ENCODE results near the gene SLC8A3.

SLC8A3 gene

GRCh38 chr14:70121521-70121920 lies 67.2 kb downstream of the SLC8A3 start:
- no peak overlapping the region for H3K4me3 ChIP-seq
- in situ Hi-C loops (cut with MboI; ENCODE audit: low sequenced_read_pairs), result no loop called here
- H3K9me3 ChIP-seq, result no peaks in the 10 kb centered on the region
- no peak for DNase-seq (ENCODE audit: low spot score in 2 of 2)
- H3K4me1 ChIP-seq, result no peaks in the 10 kb centered on the region
- H3K27me3 ChIP-seq (ENCODE audit: low read depth), result no peaks in the 10 kb centered on the region
- H3K36me3 ChIP-seq (replicated peaks), result no peaks in the 10 kb centered on the region

GRCh38 chr14:70118064-70118463 lies 70.7 kb downstream of the SLC8A3 start:
- H3K4me1 ChIP-seq, result no peaks in the 10 kb centered on the region
- no peaks in the 10 kb centered on the region for H3K27me3 ChIP-seq (ENCODE audit: low read depth)
- H3K36me3 ChIP-seq (replicated peaks), result no peaks in the 10 kb centered on the region
- DNase-seq (ENCODE audit: low spot score in 2 of 2), result no peak
- H3K4me3 ChIP-seq, result no peak overlapping the region
- in situ Hi-C loops (cut with MboI; ENCODE audit: low sequenced_read_pairs), result no loop called here
- H3K9me3 ChIP-seq, result no peaks in the 10 kb centered on the region

DNA sequence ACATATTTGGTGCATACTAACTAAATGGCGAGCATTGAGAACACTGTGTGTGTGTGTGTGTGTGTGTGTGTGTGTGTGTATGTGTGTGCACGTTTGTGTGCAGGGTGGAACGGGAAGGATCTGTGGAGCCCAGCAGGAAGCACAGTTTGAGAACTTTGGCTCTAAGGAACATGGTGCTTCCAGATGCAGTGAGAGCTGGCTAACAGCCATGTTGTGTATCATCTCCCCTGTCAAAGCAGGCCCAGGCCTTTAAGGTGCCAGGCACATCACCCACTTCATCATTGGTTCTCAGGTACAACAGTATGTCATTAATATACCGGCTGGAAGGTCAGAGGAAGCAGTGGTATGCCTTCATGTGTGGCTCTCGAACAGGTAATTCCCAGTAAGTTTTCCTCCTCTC lies 72.5 kb downstream of the SLC8A3 start:
- no peaks in the 10 kb centered on the region for H3K27me3 ChIP-seq (ENCODE audit: low read depth)
- H3K4me3 ChIP-seq, result no peak overlapping the region
- H3K36me3 ChIP-seq (replicated peaks), result no peaks in the 10 kb centered on the region
- DNase-seq (ENCODE audit: low spot score in 2 of 2), result no peak
- no peaks in the 10 kb centered on the region for H3K9me3 ChIP-seq
- H3K4me1 ChIP-seq, result no peaks in the 10 kb centered on the region
- in situ Hi-C loops (cut with MboI; ENCODE audit: low sequenced_read_pairs), result no loop called here

- in situ Hi-C loops (cut with MboI; ENCODE audit: low sequenced_read_pairs), result no loop called here
- no peak for DNase-seq (ENCODE audit: low spot score in 2 of 2)
- Histone ChIP-seq H3K4me3 (no peak overlapping the region), H3K9me3 (no peaks in the 10 kb centered on the region), H3K27me3 (ENCODE audit: low read depth) (no peaks in the 10 kb centered on the region), H3K36me3 (replicated peaks) (no peaks in the 10 kb centered on the region), H3K4me1 (no peaks in the 10 kb centered on the region)
Measured at GRCh38 chr14:70114621-70115156, 74.1 kb downstream of the SLC8A3 start.

DNA sequence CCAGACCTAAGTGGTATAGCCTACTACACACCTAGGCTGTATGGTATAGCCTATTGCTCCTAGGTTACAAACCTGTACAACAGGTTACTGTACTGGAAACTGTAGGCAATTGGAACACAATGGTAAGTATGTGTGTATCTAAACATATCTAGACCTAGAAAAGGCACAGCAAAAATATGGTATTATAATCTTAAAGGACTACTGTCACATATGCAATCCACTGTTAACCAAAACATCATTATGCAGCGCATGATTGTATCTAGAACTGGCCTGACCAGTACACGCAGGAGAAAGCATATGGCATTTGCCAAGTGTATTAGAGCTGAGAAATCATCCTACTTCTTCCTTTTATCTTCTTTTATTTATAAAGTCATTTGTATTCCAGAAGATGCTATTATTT lies 75.5 kb downstream of the SLC8A3 start:
- H3K36me3 ChIP-seq (replicated peaks), result no peaks in the 10 kb centered on the region
- in situ Hi-C loops (cut with MboI; ENCODE audit: low sequenced_read_pairs), result no loop called here
- no peaks in the 10 kb centered on the region for H3K4me1 ChIP-seq
- H3K9me3 ChIP-seq, result no peaks in the 10 kb centered on the region
- H3K4me3 ChIP-seq, result no peak overlapping the region
- no peaks in the 10 kb centered on the region for H3K27me3 ChIP-seq (ENCODE audit: low read depth)
- no peak for DNase-seq (ENCODE audit: low spot score in 2 of 2)

GRCh38 chr14:70108419-70108818 lies 80.3 kb downstream of the SLC8A3 start:
- Histone ChIP-seq H3K4me1 (no peaks in the 10 kb centered on the region), H3K36me3 (replicated peaks) (no peaks in the 10 kb centered on the region)
- in situ Hi-C loops (cut with MboI; ENCODE audit: low sequenced_read_pairs), result no loop called here

GRCh38 chr14:70107309-70107708 lies 81.4 kb downstream of the SLC8A3 start:
- H3K4me3 ChIP-seq, result no peak overlapping the region
- H3K27me3 ChIP-seq (ENCODE audit: low read depth), result no peaks in the 10 kb centered on the region; the same call in 1 of the 2 replicates
- no peak for DNase-seq (ENCODE audit: low spot score in 2 of 2)
- in situ Hi-C loops (cut with MboI; ENCODE audit: low sequenced_read_pairs), result no loop called here
- no peaks in the 10 kb centered on the region for H3K36me3 ChIP-seq (replicated peaks)
- no peaks in the 10 kb centered on the region for H3K9me3 ChIP-seq
- no peaks in the 10 kb centered on the region for H3K4me1 ChIP-seq

More at GRCh38 chr14:70108419-70108818, 80.3 kb downstream of the SLC8A3 start:
- no peak overlapping the region for H3K4me3 ChIP-seq
- no peak for DNase-seq (ENCODE audit: low spot score in 2 of 2)
- H3K27me3 ChIP-seq (ENCODE audit: low read depth), result no peaks in the 10 kb centered on the region; the same call in 1 of the 2 replicates
- H3K9me3 ChIP-seq, result no peaks in the 10 kb centered on the region

GRCh38 chr14:70100071-70100470 lies 88.7 kb downstream of the SLC8A3 start:
- Histone ChIP-seq H3K4me3 (no peak overlapping the region), H3K4me1 (no peaks in the 10 kb centered on the region), H3K27me3 (ENCODE audit: low read depth) (peaks cover 25% of the 10 kb centered on the region), H3K36me3 (replicated peaks) (no peaks in the 10 kb centered on the region), H3K9me3 (no peaks in the 10 kb centered on the region)
- in situ Hi-C loops (cut with MboI; ENCODE audit: low sequenced_read_pairs), result no loop called here
- DNase-seq (ENCODE audit: low spot score in 2 of 2), result no peak

GRCh38 chr14:70098250-70098809 lies 90.4 kb downstream of the SLC8A3 start:
- no peaks in the 10 kb centered on the region for H3K36me3 ChIP-seq (replicated peaks)
- DNase-seq (ENCODE audit: low spot score in 2 of 2), result no peak
- H3K9me3 ChIP-seq, result no peaks in the 10 kb centered on the region
- peaks cover 25% of the 10 kb centered on the region for H3K27me3 ChIP-seq (ENCODE audit: low read depth)
- H3K4me3 ChIP-seq, result no peak overlapping the region
- in situ Hi-C loops (cut with MboI; ENCODE audit: low sequenced_read_pairs), result no loop called here
- no peaks in the 10 kb centered on the region for H3K4me1 ChIP-seq

GRCh38 chr14:70097576-70098249 lies 91.0 kb downstream of the SLC8A3 start:
- Histone ChIP-seq H3K36me3 (replicated peaks) (no peaks in the 10 kb centered on the region), H3K4me3 (no peak overlapping the region), H3K4me1 (no peaks in the 10 kb centered on the region), H3K27me3 (ENCODE audit: low read depth) (peaks cover 25% of the 10 kb centered on the region), H3K9me3 (no peaks in the 10 kb centered on the region)
- in situ Hi-C loops (cut with MboI; ENCODE audit: low sequenced_read_pairs), result no loop called here
- DNase-seq (ENCODE audit: low spot score in 2 of 2), result no peak

- no peak overlapping the region for H3K4me3 ChIP-seq
- in situ Hi-C loops (cut with MboI; ENCODE audit: low sequenced_read_pairs), result no loop called here
- peaks cover 25% of the 10 kb centered on the region for H3K27me3 ChIP-seq (ENCODE audit: low read depth)
- H3K4me1 ChIP-seq, result no peaks in the 10 kb centered on the region
- no peaks in the 10 kb centered on the region for H3K9me3 ChIP-seq
- no peak for DNase-seq (ENCODE audit: low spot score in 2 of 2)
- H3K36me3 ChIP-seq (replicated peaks), result no peaks in the 10 kb centered on the region
Measured at GRCh38 chr14:70096866-70097265, 91.9 kb downstream of the SLC8A3 start.

- Histone ChIP-seq H3K27me3 (ENCODE audit: low read depth) (peaks cover 22% of the 10 kb centered on the region; the same call in 1 of the 2 replicates), H3K4me3 (no peak overlapping the region), H3K9me3 (no peaks in the 10 kb centered on the region), H3K36me3 (replicated peaks) (no peaks in the 10 kb centered on the region), H3K4me1 (no peaks in the 10 kb centered on the region)
- DNase-seq (ENCODE audit: low spot score in 2 of 2), result no peak
- in situ Hi-C loops (cut with MboI; ENCODE audit: low sequenced_read_pairs), result no loop called here
Measured at GRCh38 chr14:70094631-70095030, 94.1 kb downstream of the SLC8A3 start.

GRCh38 chr14:70094106-70094505 lies 94.6 kb downstream of the SLC8A3 start:
- DNase-seq (ENCODE audit: low spot score in 2 of 2), result no peak
- Histone ChIP-seq H3K4me1 (no peaks in the 10 kb centered on the region), H3K27me3 (ENCODE audit: low read depth) (peaks cover 17% of the 10 kb centered on the region; the same call in 1 of the 2 replicates), H3K9me3 (no peaks in the 10 kb centered on the region), H3K4me3 (no peak overlapping the region), H3K36me3 (replicated peaks) (no peaks in the 10 kb centered on the region)
- in situ Hi-C loops (cut with MboI; ENCODE audit: low sequenced_read_pairs), result no loop called here

- H3K9me3 ChIP-seq, result no peaks in the 10 kb centered on the region
- H3K36me3 ChIP-seq (replicated peaks), result no peaks in the 10 kb centered on the region
- peaks cover 9% of the 10 kb centered on the region; the same call in 1 of the 2 replicates for H3K27me3 ChIP-seq (ENCODE audit: low read depth)
- DNase-seq (ENCODE audit: low spot score in 2 of 2), result no peak
- no peak overlapping the region for H3K4me3 ChIP-seq
- H3K4me1 ChIP-seq, result no peaks in the 10 kb centered on the region
- in situ Hi-C loops (cut with MboI; ENCODE audit: low sequenced_read_pairs), result no loop called here
Measured at GRCh38 chr14:70093156-70093555, 95.6 kb downstream of the SLC8A3 start.

Data from HAP-1 (cell line).